ENCODE data around the gene STXBP1. TPM values are rescaled to one million over a fixed set of nuclear protein-coding genes. Genes with fewer than 3 reads are reported as not detected.

Gene STXBP1
- total and polyA plus RNA-seq, 9 of the 15 experiments (the other 6 are each of a cell fraction or from before 2014, with no cell fraction given), result 4.6 to 35.1 (median 9.7) TPM

DNA sequence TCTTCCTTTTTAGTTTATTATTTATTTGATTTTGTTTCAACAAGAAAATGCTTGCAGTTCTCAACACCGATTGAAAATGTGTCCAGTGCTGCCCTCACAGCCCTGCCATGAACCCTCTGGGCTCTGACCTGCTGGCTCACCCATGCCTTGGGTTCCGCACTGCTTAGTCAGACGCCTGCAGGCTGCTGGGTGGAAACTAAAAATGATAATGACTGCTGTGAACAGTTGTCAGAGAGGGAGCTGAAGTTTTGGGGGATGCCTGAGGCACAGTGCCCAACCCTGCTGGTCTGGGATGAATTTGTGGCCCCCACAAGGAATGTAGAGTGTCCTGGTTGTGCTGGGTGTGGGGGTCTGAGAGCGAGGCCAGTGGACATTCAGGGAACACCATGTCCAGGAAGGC lies 72.5 kb downstream of the STXBP1 start:
- intact Hi-C loops (cut with micrococcal nuclease), result no loop called here
- H3K9me1 ChIP-seq (ENCODE audit: control insufficient read depth, insufficient read depth, low read length), result no peaks in the 10 kb centered on the region
- H3K4me1 ChIP-seq (replicated peaks in 1 of 2; ENCODE audit: control insufficient read depth in 2 of 2, insufficient read depth in 2 of 2, low read length in 2 of 2), result no peaks in the 10 kb centered on the region; a peak in 1 of 5 replicates
- no peaks in the 10 kb centered on the region for H3K9me3 ChIP-seq (replicated peaks; ENCODE audit: control insufficient read depth, insufficient read depth, low read depth, low read length)
- POLR2A ChIA-PET, result interaction anchor here (0.6 to 1.4 kb wide), 3 partner anchors 11 to 20 kb away, joined by 3 to 4 read pairs (median 3); no protein-coding TSS in a partner anchor
- H3K27me3 ChIP-seq (ENCODE audit: control insufficient read depth in 2 of 2, insufficient read depth in 2 of 2, low read length in 2 of 2), result no peaks in the 10 kb centered on the region
- no peak overlapping the region for H3K4me3 ChIP-seq
- no peak for FAIRE-seq
- TF ChIP-seq MXI1 (IDR thresholded peaks at IDR 0.05; ENCODE audit: low read depth, low read length) (no peak), HDAC2 (IDR thresholded peaks at IDR 0.05) (no peak), CTCF (IDR thresholded peaks at IDR 0.05 in 2 of 3, conservative IDR thresholded peaks at IDR 0.05 in 1 of 3; ENCODE audit: insufficient read depth in 2 of 3, low read depth in 1 of 3, low read length in 3 of 3) (no peak), ZNF165 (CRISPR knock-in tag; IDR thresholded peaks at IDR 0.05; ENCODE audit: borderline replicate concordance) (no peak), DIDO1 (tag; IDR thresholded peaks at IDR 0.05; ENCODE audit: low read depth) (no peak), YY1 (IDR thresholded peaks at IDR 0.05; ENCODE audit: borderline replicate concordance in 1 of 3, control insufficient read depth in 1 of 3, extremely low read depth in 1 of 3, insufficient read depth in 3 of 3, insufficient read length in 1 of 3, insufficient replicate concordance in 2 of 3, low read depth in 1 of 3, low read length in 2 of 3) (no peak), ZFP30 (CRISPR knock-in tag; IDR thresholded peaks at IDR 0.05; ENCODE audit: borderline replicate concordance) (no peak), POLR2G (IDR thresholded peaks at IDR 0.05; ENCODE audit: low read depth, low read length) (no peak), NR3C1 (CRISPR knock-in tag; IDR thresholded peaks at IDR 0.05) (no peak), FOXK2 (conservative IDR thresholded peaks at IDR 0.05 in 1 of 2, IDR thresholded peaks at IDR 0.05 in 1 of 2; ENCODE audit: low read depth in 2 of 2) (no peak), MYBL2 (IDR thresholded peaks at IDR 0.05; ENCODE audit: low read depth) (no peak), MYBL2 (CRISPR knock-in tag; IDR thresholded peaks at IDR 0.05; ENCODE audit: borderline replicate concordance) (no peak), ZNF263 (CRISPR knock-in tag; IDR thresholded peaks at IDR 0.05; ENCODE audit: borderline replicate concordance) (no peak), FIP1L1 (IDR thresholded peaks at IDR 0.05; ENCODE audit: low read depth, low read length, poor library complexity, severe bottlenecking) (no peak), PHF21A (IDR thresholded peaks at IDR 0.05; ENCODE audit: borderline replicate concordance, low read depth) (no peak), TRIM28 (IDR thresholded peaks at IDR 0.05) (no peak), ZNF124 (CRISPR knock-in tag; IDR thresholded peaks at IDR 0.05) (no peak)
- TF ChIP-seq, protein P1, sequence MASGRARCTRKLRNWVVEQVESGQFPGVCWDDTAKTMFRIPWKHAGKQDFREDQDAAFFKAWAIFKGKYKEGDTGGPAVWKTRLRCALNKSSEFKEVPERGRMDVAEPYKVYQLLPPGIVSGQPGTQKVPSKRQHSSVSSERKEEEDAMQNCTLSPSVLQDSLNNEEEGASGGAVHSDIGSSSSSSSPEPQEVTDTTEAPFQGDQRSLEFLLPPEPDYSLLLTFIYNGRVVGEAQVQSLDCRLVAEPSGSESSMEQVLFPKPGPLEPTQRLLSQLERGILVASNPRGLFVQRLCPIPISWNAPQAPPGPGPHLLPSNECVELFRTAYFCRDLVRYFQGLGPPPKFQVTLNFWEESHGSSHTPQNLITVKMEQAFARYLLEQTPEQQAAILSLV (tag; IDR thresholded peaks at IDR 0.05), result no peak
- in situ Hi-C loops (cut with MboI), result no loop called here
- H3K27ac ChIP-seq (ENCODE audit: extremely low read depth, low read depth, low read length), result no peak overlapping the region
- H4K20me1 ChIP-seq (replicated peaks; ENCODE audit: control insufficient read depth, insufficient read depth, low read length), result no peaks in the 10 kb centered on the region
- H3K9ac ChIP-seq (ENCODE audit: insufficient read depth in 1 of 2, low read depth in 2 of 2, low read length in 2 of 2), result 0 out of 4 replicates have a peak overlapping the region, but pooled peaks of 1 of the 2 experiments have one; percentile 22
- no peak for ATAC-seq
- CTCF ChIA-PET (ENCODE audit: low intra/inter-chr PET ratio), result no interaction called here
- no peaks in the 10 kb centered on the region for H3K79me2 ChIP-seq (ENCODE audit: control insufficient read depth, insufficient read depth, low read length)
- H3K36me3 ChIP-seq (ENCODE audit: control insufficient read depth, insufficient read depth, low read length), result peaks cover 33% of the 10 kb centered on the region; the same call in 2 of the 3 replicates
- no TSS peak for BruUV-seq (replicated peaks)
- H3K4me2 ChIP-seq (ENCODE audit: insufficient read depth, low read length), result no peak overlapping the region
- DNase-seq (ENCODE audit: extremely low read depth in 1 of 4, low spot score in 3 of 4), result no peak
- no peak overlapping the region for H2AFZ ChIP-seq (ENCODE audit: low read depth, low read length)
- WGBS (ENCODE audit: insufficient coverage, low coverage, missing lambda C conversion rate), result 55% methylated on average over 4 of the region's 4 CpGs

Measured in K562 (cell line).